ENCODE measurements around the gene KLF9.

The KLF9 gene

DNA sequence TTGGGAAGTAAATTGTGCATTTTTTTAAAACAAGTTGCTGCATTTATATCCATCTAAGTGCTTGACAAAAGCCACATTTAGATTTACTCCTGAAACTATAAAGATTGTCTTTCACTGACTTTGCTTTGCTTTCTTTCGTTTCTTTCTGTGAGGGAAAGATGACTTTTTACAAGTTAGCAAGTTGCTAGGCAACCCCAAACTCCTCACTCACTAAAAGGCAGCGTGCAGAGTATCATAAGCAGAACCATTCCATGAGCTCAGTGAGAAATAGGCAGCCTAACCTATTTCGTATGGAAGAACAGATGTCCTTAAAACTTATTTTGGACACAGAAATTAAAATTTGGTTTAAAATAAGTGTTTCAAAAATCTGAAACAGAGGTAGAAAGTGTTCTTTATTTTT, 29.0 kb downstream of the KLF9 start:
- in situ Hi-C loops (cut with MboI; ENCODE audit: low pct_unique_long_range_greater_than_20kb, low sequenced_read_pairs) = no loop called here
- DNase-seq = no peak

- in situ Hi-C loops (cut with MboI; ENCODE audit: low pct_unique_long_range_greater_than_20kb, low sequenced_read_pairs) = no loop called here
These were observed 31.5 kb downstream of the KLF9 start for GRCh38 chr9:70382709-70383605.

GRCh38 chr9:70382046-70382708, 32.3 kb downstream of the KLF9 start:
- in situ Hi-C loops (cut with MboI; ENCODE audit: low pct_unique_long_range_greater_than_20kb, low sequenced_read_pairs) = no loop called here
- DNase-seq = no peak

More at GRCh38 chr9:70382709-70383605, 31.5 kb downstream of the KLF9 start:
- DNase-seq = no peak

DNA sequence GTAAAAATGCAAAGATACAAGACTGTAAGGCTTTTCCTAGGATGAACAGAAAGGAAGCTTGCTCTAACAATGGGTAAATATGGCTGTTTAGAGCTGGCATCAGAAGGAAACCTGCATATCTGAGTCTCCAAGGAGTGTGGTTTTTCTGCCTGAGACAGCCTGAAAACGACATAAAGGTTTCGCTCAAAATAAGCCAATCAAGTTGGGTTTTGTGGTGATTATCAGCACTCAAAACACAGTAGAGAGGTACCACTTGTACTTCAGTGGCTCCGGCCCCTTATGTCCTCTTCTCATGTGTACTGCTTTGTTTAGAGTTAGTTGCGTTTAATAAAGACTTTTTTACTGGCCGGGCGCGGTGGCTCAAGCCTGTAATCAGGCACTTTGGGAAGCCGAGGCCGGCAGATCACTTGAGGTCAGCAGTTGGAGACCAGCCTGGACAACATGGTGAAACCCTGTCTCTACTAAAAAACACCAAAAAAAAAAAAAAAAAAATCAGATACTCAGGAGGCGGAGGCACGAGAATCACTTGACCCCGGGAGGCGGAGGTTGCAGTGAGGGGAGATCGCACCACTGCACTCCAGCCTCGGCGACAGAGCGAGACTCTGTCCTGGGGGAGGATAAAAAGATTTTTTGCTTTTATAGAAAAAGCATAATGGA, 39.4 kb downstream of the KLF9 start:
- in situ Hi-C loops (cut with MboI; ENCODE audit: low pct_unique_long_range_greater_than_20kb, low sequenced_read_pairs) = no loop called here
- no peak for DNase-seq

DNA sequence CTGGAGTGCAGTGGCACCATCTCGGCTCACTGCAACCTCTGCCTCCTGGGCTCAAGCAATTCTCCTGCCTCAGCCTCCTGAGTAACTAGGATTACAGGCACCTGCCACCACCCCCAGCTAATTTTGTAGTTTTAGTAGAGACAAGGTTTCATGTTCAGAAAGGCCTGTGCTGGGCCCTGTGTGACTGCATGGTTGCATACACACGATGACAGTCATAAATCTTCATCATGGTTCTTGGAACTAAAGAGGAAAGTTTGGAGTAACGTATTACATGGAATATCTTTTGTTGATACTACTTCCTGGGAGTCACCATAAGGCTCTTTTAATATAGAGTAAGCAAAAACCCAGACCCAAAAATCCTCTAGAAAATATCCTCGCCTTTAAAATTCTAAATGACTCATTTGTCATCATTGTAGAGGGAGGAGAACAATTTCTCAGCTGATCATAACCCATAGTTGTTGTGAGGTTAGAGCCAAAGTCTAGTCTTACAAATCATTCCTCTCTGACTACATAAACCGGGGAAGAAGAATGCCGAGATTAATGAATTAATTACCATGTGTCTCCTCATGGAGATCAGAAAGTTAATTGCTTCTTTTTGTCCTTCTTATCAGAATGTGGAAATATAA, 47.0 kb downstream of the KLF9 start:
- no peak for DNase-seq
- in situ Hi-C loops (cut with MboI; ENCODE audit: low pct_unique_long_range_greater_than_20kb, low sequenced_read_pairs) = no loop called here

DNA sequence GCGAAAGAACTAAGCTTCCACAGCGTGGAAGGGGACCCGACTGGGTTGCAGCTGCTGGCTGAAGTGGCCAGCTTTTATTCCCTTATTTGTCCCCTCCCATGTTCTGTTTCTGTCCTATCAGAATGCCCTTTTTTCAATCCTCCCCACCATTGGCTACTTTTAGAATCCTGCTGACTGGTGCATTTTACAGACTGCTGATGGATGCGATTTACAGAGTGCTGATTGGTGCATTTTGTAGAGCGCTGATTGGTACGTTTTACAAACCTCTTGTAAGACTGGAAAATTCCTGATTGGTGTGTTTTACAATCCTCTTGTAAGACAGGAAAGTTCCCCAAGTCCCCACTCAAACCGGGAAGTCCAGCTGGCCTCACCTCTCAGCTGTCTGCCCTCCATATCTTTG, 50.7 kb downstream of the KLF9 start:
- no peak for DNase-seq

GRCh38 chr9:70362952-70363351, 51.5 kb downstream of the KLF9 start:
- in situ Hi-C loops (cut with MboI; ENCODE audit: low pct_unique_long_range_greater_than_20kb, low sequenced_read_pairs) = no loop called here
- no peak for DNase-seq

More for the DNA sequence above, 50.7 kb downstream of the KLF9 start:
- in situ Hi-C loops (cut with MboI; ENCODE audit: low pct_unique_long_range_greater_than_20kb, low sequenced_read_pairs) = no loop called here

DNA sequence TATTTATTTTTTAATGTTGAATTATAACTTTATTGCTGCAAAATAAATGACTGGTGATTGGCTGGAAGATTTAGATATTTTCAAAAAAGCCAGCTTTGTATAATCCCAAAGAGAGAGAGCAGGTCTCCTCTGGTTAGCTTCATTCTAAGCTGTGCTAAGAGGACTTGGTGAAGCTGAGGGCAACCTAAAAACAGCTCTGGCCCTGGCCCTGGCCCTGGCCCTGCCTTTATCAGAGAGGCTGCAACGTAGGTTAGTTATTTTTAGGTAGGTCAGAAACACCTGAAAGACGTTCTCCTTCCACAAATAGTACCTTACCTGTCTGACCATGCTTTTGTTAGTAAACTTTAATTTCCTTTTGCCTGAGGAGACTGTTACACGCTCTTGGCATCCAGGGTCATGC, 58.7 kb downstream of the KLF9 start:
- in situ Hi-C loops (cut with MboI; ENCODE audit: low pct_unique_long_range_greater_than_20kb, low sequenced_read_pairs) = no loop called here
- DNase-seq = no peak

GRCh38 chr9:70352802-70353201, 61.7 kb downstream of the KLF9 start:
- peak; percentile 10 for DNase-seq
- in situ Hi-C loops (cut with MboI; ENCODE audit: low pct_unique_long_range_greater_than_20kb, low sequenced_read_pairs) = no loop called here

- no peak for DNase-seq
- in situ Hi-C loops (cut with MboI; ENCODE audit: low pct_unique_long_range_greater_than_20kb, low sequenced_read_pairs) = no loop called here
These were observed 62.1 kb downstream of the KLF9 start for GRCh38 chr9:70352356-70352755.

- no peak for DNase-seq
- in situ Hi-C loops (cut with MboI; ENCODE audit: low pct_unique_long_range_greater_than_20kb, low sequenced_read_pairs) = no loop called here
These were observed 67.4 kb downstream of the KLF9 start for GRCh38 chr9:70347046-70347445.

DNA sequence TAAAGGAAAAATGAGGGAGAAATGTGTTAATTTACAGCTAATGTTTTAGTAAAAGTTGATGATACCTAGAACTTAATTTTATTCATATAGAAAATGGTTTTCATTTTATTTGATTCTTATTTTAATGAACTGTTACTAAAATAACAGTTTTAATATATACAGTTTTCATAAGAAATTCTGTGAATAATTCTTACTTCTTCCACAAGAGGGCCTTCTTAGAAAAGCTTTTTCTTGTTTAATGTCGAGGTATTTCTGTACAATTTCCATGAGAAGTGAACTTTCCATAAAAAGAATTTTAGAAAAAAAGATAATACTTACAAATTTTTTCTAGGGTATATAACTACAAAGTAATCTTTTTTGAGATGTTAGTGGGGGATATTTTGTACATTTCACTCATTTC, 73.9 kb downstream of the KLF9 start:
- peak; percentile 48 for DNase-seq
- in situ Hi-C loops (cut with MboI; ENCODE audit: low pct_unique_long_range_greater_than_20kb, low sequenced_read_pairs) = no loop called here

Measured in KBM-7 (cell line).